RWPE2 (cell line): ENCODE data around the gene DEFB128.
"Not testable (repeated sequence)": the region's sequence is repeated elsewhere in the genome, so short reads cannot be mapped to it uniquely, and the experiment has no call there.

Source experiments
- ATAC-seq: fragments of 200-7000 bp; cut with Tn5 transposase; 3 replicates; pipeline ENCODE4 v1.9.1; 2021; ENCODE audit warnings: low read depth
- DNase-seq: peaks from one replicate; pipeline ENCODE4 v3.0.0-alpha.2; 2020; ENCODE audit warnings: low spot score
- H3K27ac ChIP-seq: fragments of 450-650 bp; 2 replicates; pipeline ENCODE4 v1.5.1; 2017; ENCODE audit warnings: mild to moderate bottlenecking; ENCODE audit not compliant: poor library complexity, severe bottlenecking
- H3K27me3 ChIP-seq: fragments of 250-450 bp; sonication (Bioruptor Pico); 2 replicates; pipeline ENCODE4 v1.5.1; 2021; ENCODE audit warnings: mild to moderate bottlenecking, moderate library complexity; ENCODE audit not compliant: insufficient read depth, poor library complexity, severe bottlenecking
- H3K36me3 ChIP-seq: fragments of 250-450 bp; sonication (Bioruptor Pico); 2 replicates; pipeline ENCODE4 v1.5.1; 2020; ENCODE audit warnings: low read depth, mild to moderate bottlenecking, moderate library complexity
- H3K4me1 ChIP-seq: fragments of 250-450 bp; sonication (Bioruptor Pico); 2 replicates; pipeline ENCODE4 v1.5.1; 2021; ENCODE audit warnings: mild to moderate bottlenecking, moderate library complexity; ENCODE audit not compliant: insufficient read depth, poor library complexity, severe bottlenecking
- H3K4me3 ChIP-seq: fragments of 250-450 bp; sonication (Bioruptor Pico); 2 replicates; pipeline ENCODE4 v1.5.1; 2021; ENCODE audit warnings: mild to moderate bottlenecking, moderate library complexity; ENCODE audit not compliant: severe bottlenecking
- H3K9me3 ChIP-seq: fragments of 250-450 bp; sonication (Bioruptor Pico); 2 replicates; pipeline ENCODE4 v1.5.1; 2021; ENCODE audit warnings: mild to moderate bottlenecking, moderate library complexity; ENCODE audit not compliant: severe bottlenecking
- TF ChIP-seq, protein P1 (sequence below): fragments of 450-650 bp; IDR thresholded peaks from one replicate; pipeline ENCODE4 v1.5.1; 2017; ENCODE audit warnings: mild to moderate bottlenecking, moderate library complexity; ENCODE audit not compliant: poor library complexity, severe bottlenecking

Gene DEFB128

GRCh38 chr20:226958-227357 lies 37.4 kb upstream of the DEFB128 start, which contains the start of gene DEFB129:
TSS of gene DEFB129 (plus strand) at chr20:227258. CDS start at chr20:227289, 31 bp downstream.
- DNase-seq (no peak), ATAC-seq (no peak)
- TF ChIP-seq, protein P1, sequence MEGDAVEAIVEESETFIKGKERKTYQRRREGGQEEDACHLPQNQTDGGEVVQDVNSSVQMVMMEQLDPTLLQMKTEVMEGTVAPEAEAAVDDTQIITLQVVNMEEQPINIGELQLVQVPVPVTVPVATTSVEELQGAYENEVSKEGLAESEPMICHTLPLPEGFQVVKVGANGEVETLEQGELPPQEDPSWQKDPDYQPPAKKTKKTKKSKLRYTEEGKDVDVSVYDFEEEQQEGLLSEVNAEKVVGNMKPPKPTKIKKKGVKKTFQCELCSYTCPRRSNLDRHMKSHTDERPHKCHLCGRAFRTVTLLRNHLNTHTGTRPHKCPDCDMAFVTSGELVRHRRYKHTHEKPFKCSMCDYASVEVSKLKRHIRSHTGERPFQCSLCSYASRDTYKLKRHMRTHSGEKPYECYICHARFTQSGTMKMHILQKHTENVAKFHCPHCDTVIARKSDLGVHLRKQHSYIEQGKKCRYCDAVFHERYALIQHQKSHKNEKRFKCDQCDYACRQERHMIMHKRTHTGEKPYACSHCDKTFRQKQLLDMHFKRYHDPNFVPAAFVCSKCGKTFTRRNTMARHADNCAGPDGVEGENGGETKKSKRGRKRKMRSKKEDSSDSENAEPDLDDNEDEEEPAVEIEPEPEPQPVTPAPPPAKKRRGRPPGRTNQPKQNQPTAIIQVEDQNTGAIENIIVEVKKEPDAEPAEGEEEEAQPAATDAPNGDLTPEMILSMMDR, result no peak
- Histone ChIP-seq H3K27me3 (peaks cover 34% of the 10 kb centered on the region), H3K4me1 (no peaks in the 10 kb centered on the region), H3K4me3 (no peak within 1 kb of the TSS), H3K27ac (no peak within 1 kb of the TSS), H3K9me3 (no peaks in the 10 kb centered on the region), H3K36me3 (no peaks in the 10 kb centered on the region)

GRCh38 chr20:225879-226278 lies 36.4 kb upstream of the DEFB128 start:
- not testable (repeated sequence) for DNase-seq, H3K4me1 ChIP-seq, H3K27ac ChIP-seq, H3K36me3 ChIP-seq, H3K4me3 ChIP-seq, ATAC-seq, H3K9me3 ChIP-seq
- H3K27me3 ChIP-seq, result peaks cover 37% of the 10 kb centered on the region

DNA sequence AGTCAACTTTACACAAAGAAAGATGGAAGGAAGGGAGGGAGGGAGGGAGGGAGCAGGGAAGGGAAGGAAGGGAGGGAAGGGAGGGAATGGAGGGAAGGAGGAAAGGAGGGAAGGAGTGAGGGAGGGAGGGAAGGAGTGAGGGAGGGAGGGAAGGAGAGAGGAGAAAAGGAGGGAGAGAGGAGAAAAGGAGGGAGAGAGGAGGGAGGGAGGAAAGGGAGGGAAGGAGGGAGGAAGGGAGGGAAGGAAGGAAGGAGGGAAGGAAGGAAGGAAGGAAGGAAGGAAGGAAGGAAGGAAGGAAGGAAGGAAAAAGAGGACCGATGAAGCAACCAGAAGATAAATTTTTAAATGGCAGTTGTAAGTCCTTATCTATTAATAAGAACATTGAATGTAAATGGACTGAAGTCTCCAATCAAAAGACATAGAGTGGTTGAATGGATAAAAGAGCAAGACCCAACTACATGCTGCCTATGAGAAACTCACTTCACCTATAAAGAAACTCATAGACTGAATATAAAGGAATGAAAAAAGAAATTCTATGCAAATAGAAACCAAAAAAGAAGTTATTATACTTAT lies 31.8 kb upstream of the DEFB128 start:
- Histone ChIP-seq H3K36me3 (no peaks in the 10 kb centered on the region), H3K4me1 (no peaks in the 10 kb centered on the region), H3K27me3 (peaks cover 32% of the 10 kb centered on the region), H3K4me3 (no peak overlapping the region), H3K9me3 (no peaks in the 10 kb centered on the region), H3K27ac (no peak overlapping the region)
- TF ChIP-seq, protein P1, result no peak
- DNase-seq (no peak), ATAC-seq (no peak)

GRCh38 chr20:219290-220115 lies 30.0 kb upstream of the DEFB128 start:
- Histone ChIP-seq H3K4me3 (no peak overlapping the region), H3K27ac (no peak overlapping the region), H3K27me3 (peaks cover 25% of the 10 kb centered on the region), H3K4me1 (no peaks in the 10 kb centered on the region), H3K9me3 (no peaks in the 10 kb centered on the region), H3K36me3 (no peaks in the 10 kb centered on the region)
- TF ChIP-seq, protein P1, result peak; percentile 76
- ATAC-seq (peak; percentile 85), DNase-seq (no peak)

DNA sequence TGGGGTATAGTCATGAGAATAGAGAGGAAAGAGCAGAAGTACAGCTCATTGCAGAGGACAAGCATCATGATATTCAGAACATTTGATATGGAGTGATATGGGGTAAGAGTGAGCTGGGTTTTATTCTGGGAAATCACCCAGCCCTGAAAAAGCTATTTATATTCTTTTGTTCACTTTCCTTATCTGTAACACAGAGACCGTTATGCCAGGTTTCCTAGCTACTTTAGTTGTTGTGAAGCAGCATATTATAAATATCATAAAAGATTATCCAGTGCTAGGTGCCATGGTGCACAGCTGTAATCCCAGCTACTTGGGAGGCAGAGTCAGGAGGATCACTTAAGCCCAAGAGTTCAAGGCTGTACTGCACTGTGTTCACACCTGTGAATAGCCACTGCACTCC lies 27.8 kb upstream of the DEFB128 start:
- H3K9me3 ChIP-seq, result no peaks in the 10 kb centered on the region
- H3K4me1 ChIP-seq, result no peaks in the 10 kb centered on the region
- no peak for DNase-seq
- no peak overlapping the region for H3K27ac ChIP-seq
- ATAC-seq, result no peak
- no peaks in the 10 kb centered on the region for H3K36me3 ChIP-seq
- TF ChIP-seq, protein P1, result no peak
- peaks cover 11% of the 10 kb centered on the region for H3K27me3 ChIP-seq
- H3K4me3 ChIP-seq, result no peak overlapping the region
